Measurements from ENCODE around the gene PCDHGC4.

PCDHGC4 gene

GRCh38 chr5:141524604-141525597 lies 40.1 kb downstream of the PCDHGC4 start:
- peak; percentile 75 for DNase-seq (ENCODE audit: low read depth)
- no peak overlapping the region for H3K4me3 ChIP-seq (ENCODE audit: low read depth, low read length)
- TF ChIP-seq, protein P1, sequence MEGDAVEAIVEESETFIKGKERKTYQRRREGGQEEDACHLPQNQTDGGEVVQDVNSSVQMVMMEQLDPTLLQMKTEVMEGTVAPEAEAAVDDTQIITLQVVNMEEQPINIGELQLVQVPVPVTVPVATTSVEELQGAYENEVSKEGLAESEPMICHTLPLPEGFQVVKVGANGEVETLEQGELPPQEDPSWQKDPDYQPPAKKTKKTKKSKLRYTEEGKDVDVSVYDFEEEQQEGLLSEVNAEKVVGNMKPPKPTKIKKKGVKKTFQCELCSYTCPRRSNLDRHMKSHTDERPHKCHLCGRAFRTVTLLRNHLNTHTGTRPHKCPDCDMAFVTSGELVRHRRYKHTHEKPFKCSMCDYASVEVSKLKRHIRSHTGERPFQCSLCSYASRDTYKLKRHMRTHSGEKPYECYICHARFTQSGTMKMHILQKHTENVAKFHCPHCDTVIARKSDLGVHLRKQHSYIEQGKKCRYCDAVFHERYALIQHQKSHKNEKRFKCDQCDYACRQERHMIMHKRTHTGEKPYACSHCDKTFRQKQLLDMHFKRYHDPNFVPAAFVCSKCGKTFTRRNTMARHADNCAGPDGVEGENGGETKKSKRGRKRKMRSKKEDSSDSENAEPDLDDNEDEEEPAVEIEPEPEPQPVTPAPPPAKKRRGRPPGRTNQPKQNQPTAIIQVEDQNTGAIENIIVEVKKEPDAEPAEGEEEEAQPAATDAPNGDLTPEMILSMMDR (IDR thresholded peaks at IDR 0.05; ENCODE audit: low read depth, low read length), result peak; percentile 94
- TF ChIP-seq, protein P2, sequence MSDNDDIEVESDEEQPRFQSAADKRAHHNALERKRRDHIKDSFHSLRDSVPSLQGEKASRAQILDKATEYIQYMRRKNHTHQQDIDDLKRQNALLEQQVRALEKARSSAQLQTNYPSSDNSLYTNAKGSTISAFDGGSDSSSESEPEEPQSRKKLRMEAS (IDR thresholded peaks at IDR 0.05; ENCODE audit: low read depth, low read length), result peak; percentile 45; the same call in 1 of the 2 replicates
- TF ChIP-seq MYC (IDR thresholded peaks at IDR 0.05; ENCODE audit: low read depth, low read length) (no peak), POLR2A (IDR thresholded peaks at IDR 0.05; ENCODE audit: extremely low read depth, insufficient read length) (no peak)

DNA sequence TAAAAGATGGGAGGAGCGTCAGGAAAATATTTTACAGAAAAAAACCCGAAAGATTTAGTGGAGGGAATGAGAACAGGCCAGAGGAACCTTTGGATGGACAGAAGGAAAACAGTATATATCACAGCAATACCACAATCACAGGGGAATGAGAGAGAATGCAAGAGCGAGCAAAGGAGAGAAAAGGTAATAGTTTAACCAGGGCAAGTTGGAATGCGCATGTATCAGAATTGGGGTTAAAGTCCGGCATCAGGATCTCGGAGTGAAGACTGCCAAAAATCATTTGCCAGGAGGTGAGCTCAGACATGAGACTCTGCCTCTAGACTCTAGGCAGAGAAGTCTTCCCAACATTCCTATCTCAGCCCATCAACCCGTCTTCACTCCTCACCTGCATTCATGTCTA lies 40.8 kb downstream of the PCDHGC4 start:
- no peak for DNase-seq (ENCODE audit: low read depth)
- no peak for TF ChIP-seq POLR2A (IDR thresholded peaks at IDR 0.05; ENCODE audit: extremely low read depth, insufficient read length)
- TF ChIP-seq, protein P1 (IDR thresholded peaks at IDR 0.05; ENCODE audit: low read depth, low read length), result no peak
- TF ChIP-seq MYC (IDR thresholded peaks at IDR 0.05; ENCODE audit: low read depth, low read length), result no peak
- TF ChIP-seq, protein P2 (IDR thresholded peaks at IDR 0.05; ENCODE audit: low read depth, low read length), result no peak
- H3K4me3 ChIP-seq (ENCODE audit: low read depth, low read length), result no peak overlapping the region

- no peak for DNase-seq (ENCODE audit: low read depth)
- H3K4me3 ChIP-seq (ENCODE audit: low read depth, low read length), result no peak overlapping the region
- TF ChIP-seq, protein P2 (IDR thresholded peaks at IDR 0.05; ENCODE audit: low read depth, low read length), result no peak
- TF ChIP-seq POLR2A (IDR thresholded peaks at IDR 0.05; ENCODE audit: extremely low read depth, insufficient read length) (no peak), MYC (IDR thresholded peaks at IDR 0.05; ENCODE audit: low read depth, low read length) (no peak)
- TF ChIP-seq, protein P1 (IDR thresholded peaks at IDR 0.05; ENCODE audit: low read depth, low read length), result no peak
Observed at GRCh38 chr5:141527426-141527825, 42.6 kb downstream of the PCDHGC4 start.

DNA sequence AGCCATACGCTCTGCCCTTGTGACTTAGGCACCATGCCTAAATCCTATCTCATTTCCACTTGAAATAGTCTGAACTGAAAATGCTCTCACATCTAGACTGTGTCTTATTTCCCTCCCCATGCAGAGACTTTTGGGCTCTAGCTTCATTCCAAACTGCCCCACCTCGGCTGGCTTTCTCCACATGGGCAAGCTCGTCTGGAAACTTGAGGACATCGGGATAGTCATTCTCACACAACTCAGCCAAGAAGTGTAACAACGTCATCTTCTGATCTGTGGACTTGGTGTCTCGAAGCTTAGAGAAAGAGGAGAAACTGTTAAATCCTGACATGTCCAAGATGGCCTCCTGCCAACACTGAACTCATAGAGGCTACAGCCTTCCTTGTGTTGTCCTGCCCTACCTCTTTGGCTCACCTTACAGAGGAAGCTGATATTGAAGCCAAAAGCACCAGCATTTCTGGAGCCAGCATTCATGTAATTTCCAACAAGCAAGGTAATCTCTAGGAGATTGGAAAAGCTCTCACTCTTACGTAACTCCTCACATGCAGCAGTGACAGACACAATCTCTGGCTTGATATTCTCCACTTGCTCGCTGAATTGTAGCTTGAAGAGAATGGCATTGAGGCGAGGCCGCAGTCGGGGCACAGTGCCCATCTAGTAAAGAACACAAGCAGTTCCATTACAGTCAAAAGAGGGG lies 43.6 kb downstream of the PCDHGC4 start:
- DNase-seq (ENCODE audit: low read depth), result no peak
- no peak overlapping the region for H3K4me3 ChIP-seq (ENCODE audit: low read depth, low read length)

GRCh38 chr5:141529002-141529401 lies 44.2 kb downstream of the PCDHGC4 start:
- H3K4me3 ChIP-seq (ENCODE audit: low read depth, low read length), result no peak overlapping the region
- DNase-seq (ENCODE audit: low read depth), result no peak

More for the DNA sequence above, 43.6 kb downstream of the PCDHGC4 start:
- TF ChIP-seq POLR2A (IDR thresholded peaks at IDR 0.05; ENCODE audit: extremely low read depth, insufficient read length) (no peak), MYC (IDR thresholded peaks at IDR 0.05; ENCODE audit: low read depth, low read length) (no peak)
- TF ChIP-seq, protein P2 (IDR thresholded peaks at IDR 0.05; ENCODE audit: low read depth, low read length), result no peak
- TF ChIP-seq, protein P1 (IDR thresholded peaks at IDR 0.05; ENCODE audit: low read depth, low read length), result no peak

More at GRCh38 chr5:141529002-141529401, 44.2 kb downstream of the PCDHGC4 start:
- TF ChIP-seq POLR2A (IDR thresholded peaks at IDR 0.05; ENCODE audit: extremely low read depth, insufficient read length), result no peak
- TF ChIP-seq MYC (IDR thresholded peaks at IDR 0.05; ENCODE audit: low read depth, low read length), result no peak
- TF ChIP-seq, protein P2 (IDR thresholded peaks at IDR 0.05; ENCODE audit: low read depth, low read length), result no peak
- TF ChIP-seq, protein P1 (IDR thresholded peaks at IDR 0.05; ENCODE audit: low read depth, low read length), result no peak

Data from NB4 (cell line).